Skeletal muscle tissue (tissue), 4 donors: ENCODE results near the gene ATP9A. TPM values are rescaled to one million over a fixed set of nuclear protein-coding genes. Genes with fewer than 3 reads are reported as not detected.

Source experiments
- H3K27ac ChIP-seq: one replicate; pipeline ENCODE4 v1.7.0; 2013; ENCODE audit warnings: mild to moderate bottlenecking, low read depth, low read length, inconsistent platforms
- H3K27me3 ChIP-seq, 3 donors: one replicate each; pipeline ENCODE4 v1.7.0; 2013; ENCODE audit warnings: low read length in 3 of 3; ENCODE audit not compliant: control insufficient read depth in 3 of 3, insufficient read depth in 3 of 3
- H3K36me3 ChIP-seq, 3 donors: one replicate each; pipeline ENCODE4 v1.7.0; 2013; ENCODE audit warnings: low read length in 3 of 3; ENCODE audit not compliant: control insufficient read depth in 3 of 3, insufficient read depth in 3 of 3
- H3K4me1 ChIP-seq, 3 donors: one replicate each; pipeline ENCODE4 v1.7.0; 2013; ENCODE audit warnings: low read length in 3 of 3, mild to moderate bottlenecking in 3 of 3; ENCODE audit not compliant: control insufficient read depth in 3 of 3, insufficient read depth in 3 of 3
- H3K4me3 ChIP-seq, 3 donors: one replicate each; pipeline ENCODE4 v1.7.0; 2013; ENCODE audit warnings: low read length in 3 of 3
- H3K9ac ChIP-seq, 3 donors: one replicate each; pipeline ENCODE4 v1.7.0; 2013; ENCODE audit warnings: low read length in 3 of 3, mild to moderate bottlenecking in 3 of 3, moderate library complexity in 2 of 3, low read depth in 1 of 3
- H3K9me3 ChIP-seq, 3 donors: one replicate each; pipeline ENCODE4 v1.7.0; 2013; ENCODE audit warnings: low read length in 3 of 3; ENCODE audit not compliant: control insufficient read depth in 3 of 3
- total RNA-seq: library from RNA; depleted of rRNA; stranded (reverse); fragments of >200 nt; gene quantifications from one replicate; pipeline ENCODE4 v1.2.3, GENCODE V29; 2014
- donor health status: Osteomylitis.

Gene ATP9A
- total RNA-seq, 1 donor from 2014 or later = 56.4 TPM

- H3K9ac ChIP-seq = no peak overlapping the region
- no peaks in the 10 kb centered on the region for H3K36me3 ChIP-seq
- no peaks in the 10 kb centered on the region for H3K27me3 ChIP-seq
- H3K4me3 ChIP-seq = no peak overlapping the region
- no peak overlapping the region for H3K27ac ChIP-seq
- H3K4me1 ChIP-seq = no peaks in the 10 kb centered on the region
- H3K9me3 ChIP-seq = no peaks in the 10 kb centered on the region
Observed at GRCh38 chr20:51700809-51701285, 67.3 kb downstream of the ATP9A start.

- no peak overlapping the region for H3K9ac ChIP-seq
Observed at GRCh38 chr20:51698252-51698651, 69.9 kb downstream of the ATP9A start.

GRCh38 chr20:51697096-51697826 lies 70.9 kb downstream of the ATP9A start:
- H3K4me3 ChIP-seq = no peak overlapping the region
- H3K27ac ChIP-seq = no peak overlapping the region
- H3K4me1 ChIP-seq = no peaks in the 10 kb centered on the region
- no peaks in the 10 kb centered on the region for H3K27me3 ChIP-seq
- H3K9me3 ChIP-seq = no peaks in the 10 kb centered on the region
- no peak overlapping the region for H3K9ac ChIP-seq
- peaks cover 3 to 8% (median 7%) of the 10 kb centered on the region in 3 donors for H3K36me3 ChIP-seq

More at GRCh38 chr20:51698252-51698651, 69.9 kb downstream of the ATP9A start:
- Histone ChIP-seq H3K9me3 (no peaks in the 10 kb centered on the region), H3K36me3 (peaks cover 3 to 4% (median 4%) of the 10 kb centered on the region in 3 donors), H3K27me3 (no peaks in the 10 kb centered on the region), H3K4me1 (no peaks in the 10 kb centered on the region), H3K4me3 (no peak overlapping the region), H3K27ac (no peak overlapping the region)

- Histone ChIP-seq H3K27me3 (no peaks in the 10 kb centered on the region), H3K4me3 (no peak overlapping the region), H3K9ac (no peak overlapping the region), H3K36me3 (peaks cover 3 to 8% (median 7%) of the 10 kb centered on the region in 3 donors), H3K4me1 (no peaks in the 10 kb centered on the region), H3K9me3 (no peaks in the 10 kb centered on the region), H3K27ac (no peak overlapping the region)
Observed at GRCh38 chr20:51696304-51697071, 71.7 kb downstream of the ATP9A start.

DNA sequence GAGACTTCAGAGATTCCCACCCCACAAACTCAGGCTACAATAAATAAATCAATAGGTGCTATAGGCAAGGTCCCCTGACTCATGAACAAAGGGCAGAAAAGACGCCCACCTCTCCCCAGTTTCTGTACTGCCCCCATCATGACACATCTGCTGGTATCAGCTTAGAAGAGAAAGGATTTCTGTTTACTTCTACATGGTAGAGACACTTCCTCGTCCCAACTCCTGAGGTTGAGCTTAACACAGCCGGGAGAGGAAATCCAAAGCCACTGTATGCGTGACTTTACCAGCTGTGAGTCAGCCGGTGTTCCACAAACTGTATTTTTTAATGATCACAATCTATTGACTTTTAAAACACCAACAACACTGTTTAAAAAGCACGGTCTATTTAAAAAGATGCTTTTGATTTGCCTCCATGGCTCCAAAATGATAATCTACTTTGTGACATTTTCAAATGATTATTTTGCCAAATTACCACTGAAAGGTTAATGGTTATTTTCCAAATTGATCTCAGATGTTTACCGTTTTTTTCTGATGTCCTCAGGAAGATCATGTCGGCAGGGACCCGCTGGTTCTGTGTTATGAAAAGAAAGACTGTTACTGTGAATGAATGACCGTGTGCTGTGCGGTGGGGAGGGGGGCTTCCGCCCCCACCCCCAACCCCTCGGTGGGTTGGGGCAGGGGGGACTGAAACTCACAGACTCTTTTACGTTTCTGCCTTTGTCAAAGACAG lies 72.5 kb downstream of the ATP9A start:
- Histone ChIP-seq H3K4me3 (no peak overlapping the region), H3K4me1 (no peaks in the 10 kb centered on the region), H3K9ac (no peak overlapping the region), H3K27ac (no peak overlapping the region), H3K9me3 (no peaks in the 10 kb centered on the region), H3K27me3 (no peaks in the 10 kb centered on the region), H3K36me3 (peaks cover 3 to 8% (median 7%) of the 10 kb centered on the region in 3 donors)

- H3K36me3 ChIP-seq = peaks cover 10 to 16% (median 15%) of the 10 kb centered on the region in 3 donors
- H3K27ac ChIP-seq = no peak overlapping the region
- no peak overlapping the region for H3K9ac ChIP-seq
- H3K27me3 ChIP-seq = no peaks in the 10 kb centered on the region
- H3K4me1 ChIP-seq = no peaks in the 10 kb centered on the region
- H3K9me3 ChIP-seq = no peaks in the 10 kb centered on the region
- no peak overlapping the region for H3K4me3 ChIP-seq
Observed at GRCh38 chr20:51692806-51693400, 75.3 kb downstream of the ATP9A start.

DNA sequence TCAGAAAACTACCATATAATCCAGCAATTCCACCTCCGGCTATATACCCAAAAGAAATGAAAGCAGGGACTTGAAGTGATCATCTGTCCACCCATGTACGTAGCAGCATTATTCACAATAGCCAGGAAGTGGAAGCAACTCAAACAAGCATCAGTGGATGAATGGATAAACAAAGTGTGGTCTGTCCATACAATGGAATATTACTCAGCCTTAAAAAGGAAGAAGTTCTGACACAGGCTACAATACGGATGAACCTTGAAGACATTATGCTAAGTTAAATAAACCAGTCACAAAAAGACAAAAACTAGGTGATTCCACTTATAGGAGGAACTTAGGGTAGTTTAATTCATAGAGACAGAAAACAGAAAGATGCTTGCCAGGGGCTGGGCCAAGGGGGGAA lies 76.5 kb downstream of the ATP9A start:
- Histone ChIP-seq H3K9me3 (no peaks in the 10 kb centered on the region), H3K4me3 (no peak overlapping the region), H3K27me3 (no peaks in the 10 kb centered on the region), H3K9ac (no peak overlapping the region), H3K27ac (no peak overlapping the region), H3K36me3 (peaks cover 11 to 18% (median 18%) of the 10 kb centered on the region in 3 donors), H3K4me1 (no peaks in the 10 kb centered on the region)

- Histone ChIP-seq H3K9ac (no peak overlapping the region), H3K4me1 (no peaks in the 10 kb centered on the region), H3K27me3 (no peaks in the 10 kb centered on the region), H3K9me3 (no peaks in the 10 kb centered on the region), H3K27ac (no peak overlapping the region), H3K36me3 (peaks cover 11 to 16% (median 14%) of the 10 kb centered on the region in 3 donors), H3K4me3 (no peak overlapping the region)
Observed at GRCh38 chr20:51688600-51689244, 79.5 kb downstream of the ATP9A start.

GRCh38 chr20:51687630-51688029 lies 80.6 kb downstream of the ATP9A start:
- H3K27me3 ChIP-seq = no peaks in the 10 kb centered on the region
- H3K27ac ChIP-seq = no peak overlapping the region
- H3K4me1 ChIP-seq = no peaks in the 10 kb centered on the region
- H3K4me3 ChIP-seq = no peak overlapping the region
- no peaks in the 10 kb centered on the region for H3K9me3 ChIP-seq
- H3K9ac ChIP-seq = no peak overlapping the region
- peaks cover 3 to 15% (median 11%) of the 10 kb centered on the region in 3 donors for H3K36me3 ChIP-seq
